RCC 7860 (cell line): Measurements from ENCODE around the gene TSR3.

Experiments
- DNase-seq: peaks from one replicate; pipeline ENCODE4 v3.0.0-alpha.2; 2015; ENCODE audit warnings: low spot score
- FAIRE-seq: peaks from 2 replicates; lab custom pipeline; 2012; peaks lifted over from hg19 to GRCh38; lab: Jason Lieb, UNC

TSR3 gene

DNA sequence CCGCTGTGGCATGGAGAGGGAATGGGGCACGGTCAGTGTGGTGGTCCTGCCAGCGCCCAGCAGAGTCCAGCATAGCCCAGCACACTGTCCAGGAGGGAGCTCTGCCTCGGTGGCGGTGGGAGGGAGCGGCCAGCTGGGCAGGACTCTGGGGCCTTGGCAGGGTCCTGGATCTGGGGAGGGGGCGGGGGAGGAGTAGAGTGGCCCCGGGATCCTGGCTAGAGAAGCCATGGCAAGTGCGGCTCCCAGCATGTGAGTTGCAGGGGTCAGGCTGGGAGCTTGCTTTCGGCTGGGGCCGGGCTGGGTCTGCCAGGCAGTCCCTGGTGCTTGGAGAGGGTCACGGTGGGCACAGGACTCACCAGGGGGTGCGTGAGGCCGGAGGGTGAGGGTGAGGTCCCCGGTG lies 3.9 kb upstream of the TSR3 start:
- no peak for DNase-seq
- FAIRE-seq: no peak

GRCh38 chr16:1354815-1355540 lies 3.3 kb upstream of the TSR3 start:
- FAIRE-seq (no peak), DNase-seq (no peak)

GRCh38 chr16:1351215-1351581 lies 480 bp downstream of the TSR3 start:
- no peak for FAIRE-seq

GRCh38 chr16:1350691-1351090 lies 987 bp downstream of the TSR3 start:
- FAIRE-seq (no peak), DNase-seq (no peak)

More at GRCh38 chr16:1351215-1351581, 480 bp downstream of the TSR3 start:
- DNase-seq: no peak

GRCh38 chr16:1349951-1350350 lies 1.7 kb downstream of the TSR3 start:
- no peak for DNase-seq
- no peak for FAIRE-seq

DNA sequence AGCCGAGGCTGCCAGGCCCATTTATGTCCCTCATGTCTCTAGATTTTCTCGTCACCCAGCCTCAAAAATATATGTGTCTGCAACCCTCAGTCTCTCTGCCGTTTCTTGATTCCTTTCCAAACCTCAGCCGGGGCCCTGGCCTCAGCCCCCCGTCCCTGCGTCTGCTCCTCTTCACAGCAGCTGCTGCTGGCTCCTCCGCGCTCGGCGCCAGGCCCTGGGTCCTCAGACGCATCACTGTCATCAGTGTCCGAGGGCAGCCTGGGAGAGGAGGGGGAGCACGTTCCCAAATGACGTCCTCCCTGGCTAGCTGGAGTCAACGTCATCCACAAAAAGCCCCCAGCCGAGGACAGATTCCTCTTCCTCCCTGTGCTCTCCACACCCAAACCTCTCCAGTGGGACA lies 2.3 kb downstream of the TSR3 start:
- FAIRE-seq (no peak), DNase-seq (no peak)

- DNase-seq: no peak
- FAIRE-seq: no peak
Measured at GRCh38 chr16:1348926-1349325, 2.8 kb downstream of the TSR3 start.

GRCh38 chr16:1348441-1348840 lies 3.2 kb downstream of the TSR3 start:
- FAIRE-seq (no peak), DNase-seq (no peak)

DNA sequence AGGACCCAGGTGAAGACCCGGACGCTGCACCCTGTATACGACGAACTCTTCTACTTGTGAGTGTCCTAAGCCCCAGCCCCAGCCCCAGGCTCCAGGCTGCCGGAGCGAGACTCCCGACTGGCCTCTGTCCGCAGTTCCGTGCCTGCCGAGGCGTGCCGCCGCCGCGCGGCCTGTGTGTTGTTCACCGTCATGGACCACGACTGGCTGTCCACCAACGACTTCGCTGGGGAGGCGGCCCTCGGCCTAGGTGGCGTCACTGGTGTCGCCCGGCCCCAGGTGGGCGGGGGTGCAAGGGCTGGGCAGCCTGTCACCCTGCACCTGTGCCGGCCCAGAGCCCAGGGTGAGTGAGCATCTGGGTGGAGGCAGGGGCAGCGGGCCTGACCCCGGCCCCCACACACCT lies 3.7 kb downstream of the TSR3 start:
- DNase-seq (no peak), FAIRE-seq (no peak)

- no peak for FAIRE-seq
- DNase-seq: no peak
Measured at GRCh38 chr16:1347286-1347855, 4.3 kb downstream of the TSR3 start.

DNA sequence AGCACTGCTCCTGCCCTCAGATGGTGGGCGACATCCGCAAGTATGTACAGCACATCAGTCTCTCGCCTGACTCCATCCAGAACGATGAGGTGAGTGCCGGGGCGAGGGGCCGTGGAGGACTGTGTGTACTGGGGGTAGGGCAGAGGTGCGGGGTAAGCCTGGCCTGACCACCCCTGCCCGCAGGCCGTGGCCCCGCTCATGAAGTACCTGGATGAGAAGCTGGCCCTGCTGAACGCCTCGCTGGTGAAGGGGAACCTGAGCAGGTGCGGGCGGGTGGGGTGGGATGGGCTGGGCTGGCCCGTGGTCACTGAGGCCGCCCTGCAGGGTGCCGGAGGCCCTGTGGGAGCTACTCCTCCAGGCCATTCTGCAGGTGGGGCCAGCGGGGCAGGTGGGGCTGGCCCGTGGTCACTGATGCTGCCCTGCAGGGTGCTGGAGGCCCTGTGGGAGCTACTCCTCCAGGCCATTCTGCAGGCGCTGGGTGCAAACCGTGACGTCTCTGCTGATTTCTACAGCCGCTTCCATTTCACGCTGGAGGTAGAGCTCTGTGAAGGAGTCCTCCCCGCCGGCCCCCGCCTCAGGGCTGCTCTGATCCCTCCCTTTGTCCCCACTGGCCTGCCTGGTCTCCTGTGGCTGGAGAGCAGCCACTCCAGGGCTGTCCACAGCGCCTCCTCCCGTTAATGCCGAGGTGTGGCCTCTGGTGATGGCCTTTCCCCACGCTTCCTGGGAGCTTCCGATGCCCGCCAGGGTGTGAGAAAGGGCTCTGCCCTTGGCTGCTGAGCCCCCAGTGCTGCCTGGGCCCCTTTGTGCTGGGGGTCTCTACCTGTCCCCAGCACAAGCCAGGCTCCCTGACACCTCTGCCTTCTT lies 5.0 kb downstream of the TSR3 start:
- no peak for FAIRE-seq
- no peak for DNase-seq

GRCh38 chr16:1345651-1346421 lies 5.8 kb downstream of the TSR3 start:
- FAIRE-seq (no peak), DNase-seq (no peak)

GRCh38 chr16:1345087-1345486 lies 6.6 kb downstream of the TSR3 start:
- no peak for FAIRE-seq
- DNase-seq: no peak

DNA sequence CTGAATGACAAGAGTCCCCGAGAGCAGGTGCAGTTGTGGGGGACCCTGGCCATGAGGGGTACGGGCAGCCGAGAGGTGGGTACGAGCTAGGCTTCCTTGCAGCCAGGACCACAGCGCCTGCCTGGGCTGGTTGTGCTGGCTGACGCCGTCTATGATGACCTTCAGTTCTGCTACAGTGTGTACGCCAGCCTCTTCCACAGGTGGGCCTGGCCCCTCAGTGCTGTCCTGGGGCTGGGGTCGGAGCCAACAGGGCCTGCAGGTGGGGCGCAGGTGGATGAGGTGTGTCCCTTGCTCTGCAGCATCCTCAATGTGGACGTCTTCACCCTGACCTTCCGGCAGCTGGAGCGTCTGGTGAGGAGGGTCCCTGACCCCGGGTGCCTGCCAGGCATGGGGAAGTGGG lies 7.2 kb downstream of the TSR3 start:
- DNase-seq: no peak
- FAIRE-seq: no peak

DNA sequence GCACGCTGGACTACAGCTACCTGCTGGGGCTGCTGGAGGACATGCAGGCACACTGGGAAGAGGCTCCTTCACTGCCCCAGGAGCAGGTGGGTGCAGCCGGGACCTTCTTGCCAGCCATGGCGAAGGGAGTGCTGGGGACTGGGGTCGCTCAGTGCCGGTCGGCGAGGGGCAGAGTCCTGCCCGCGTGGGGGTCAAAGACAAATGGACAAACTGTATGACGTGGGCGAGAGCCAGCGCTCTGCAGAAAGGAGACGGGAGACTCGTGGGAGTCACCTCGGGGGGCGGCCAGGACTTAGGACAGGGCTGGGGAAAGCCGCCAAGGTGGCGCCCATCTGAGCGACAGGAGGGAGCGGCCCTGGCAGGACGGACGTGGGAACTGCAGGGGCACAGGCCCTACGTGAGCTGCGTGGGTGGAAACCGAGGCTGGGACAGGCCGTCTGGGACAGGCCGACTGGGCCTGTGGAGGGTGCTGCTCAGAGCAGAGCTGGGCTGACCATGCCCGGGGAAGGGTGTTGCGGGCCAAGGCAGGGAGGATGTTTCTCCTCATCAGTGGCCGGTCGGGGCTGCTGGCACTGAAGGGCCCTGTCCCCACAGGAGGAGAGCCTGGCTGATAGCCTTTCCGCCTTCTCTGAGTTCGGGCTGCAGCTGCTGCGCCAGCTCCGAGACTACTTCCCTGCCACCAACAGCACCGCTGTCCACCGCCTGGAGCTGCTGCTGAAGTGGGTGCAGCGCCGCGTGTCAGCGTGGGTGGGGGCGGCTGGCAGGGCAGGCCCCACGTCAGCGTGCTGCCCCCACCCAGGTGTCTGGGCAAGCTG lies 8.0 kb downstream of the TSR3 start:
- DNase-seq (no peak), FAIRE-seq (no peak)

- FAIRE-seq (peak; percentile 62), DNase-seq (peak; percentile 95)
Measured at GRCh38 chr16:1342526-1343427, 8.9 kb downstream of the TSR3 start.

GRCh38 chr16:1341495-1342420 lies 9.9 kb downstream of the TSR3 start:
- DNase-seq: no peak
- FAIRE-seq: no peak
